GM04503 (cell line): ENCODE measurements around the gene DNAJC30.
"Not testable (repeated sequence)": the region's sequence is repeated elsewhere in the genome, so short reads cannot be mapped to it uniquely, and the experiment has no call there.

Experiments
- DNase-seq: peaks from one replicate; pipeline ENCODE4 v3.0.0-alpha.2; 2012; ENCODE audit warnings: low read depth

DNAJC30 gene

DNA sequence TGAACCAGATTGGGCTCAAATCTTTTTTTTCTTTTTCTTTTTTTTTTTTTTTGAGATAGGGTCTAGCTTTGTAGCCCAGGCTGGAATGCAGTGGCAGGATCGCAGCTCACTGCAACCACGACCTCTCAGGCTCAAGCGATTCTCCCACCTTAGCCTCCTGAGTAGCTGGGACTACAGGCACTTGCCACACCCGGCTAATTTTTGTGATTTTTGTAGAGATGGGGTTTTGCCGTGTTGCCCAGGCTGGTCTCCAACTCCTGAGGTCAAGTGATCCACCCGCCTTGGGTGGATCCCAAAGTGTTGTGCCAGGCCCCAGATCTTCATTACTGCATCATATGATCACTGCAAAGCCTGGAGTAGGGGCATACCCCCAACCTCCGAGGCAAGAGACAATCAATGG lies 2.8 kb downstream of the DNAJC30 start:
- no peak for DNase-seq

DNA sequence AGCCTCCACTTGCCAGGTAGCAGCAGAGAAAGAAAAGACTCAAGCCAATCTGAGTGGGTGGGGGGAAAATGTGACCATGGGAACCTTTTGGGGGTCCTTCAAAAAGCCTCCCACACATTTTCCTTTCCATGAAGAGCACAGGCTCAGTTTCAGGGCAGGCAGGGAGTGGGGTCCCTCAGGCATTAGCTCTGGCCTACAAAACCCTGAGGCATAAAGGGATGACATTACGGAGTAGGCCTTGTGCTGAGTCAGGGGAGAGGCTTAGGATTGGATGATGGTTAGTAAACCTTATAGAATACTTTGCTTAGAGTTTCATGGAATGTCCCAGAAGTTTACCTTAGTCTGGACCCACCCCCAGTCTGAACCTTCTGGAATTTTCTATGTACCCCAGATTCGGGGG lies 3.5 kb downstream of the DNAJC30 start:
- DNase-seq = no peak

DNA sequence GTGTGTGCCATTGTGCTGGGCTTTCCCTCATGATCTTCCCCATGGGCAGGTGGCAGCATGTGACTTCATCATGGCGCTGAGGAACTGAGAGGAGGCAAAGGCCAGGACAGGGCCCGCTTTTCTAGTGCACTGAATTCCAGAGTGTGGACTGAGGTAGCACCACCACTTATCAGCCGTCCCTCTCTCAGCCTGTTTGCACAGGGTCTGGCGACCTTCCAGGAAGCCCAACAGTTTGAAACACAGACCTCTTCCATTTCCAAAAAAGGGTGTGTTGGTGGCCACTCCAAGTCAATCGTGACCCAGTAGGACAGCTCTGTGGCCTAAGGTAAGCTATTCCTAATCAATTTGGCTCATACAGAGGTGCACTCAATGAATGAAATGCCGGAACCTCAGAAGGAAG lies 4.4 kb downstream of the DNAJC30 start:
- no peak for DNase-seq

DNA sequence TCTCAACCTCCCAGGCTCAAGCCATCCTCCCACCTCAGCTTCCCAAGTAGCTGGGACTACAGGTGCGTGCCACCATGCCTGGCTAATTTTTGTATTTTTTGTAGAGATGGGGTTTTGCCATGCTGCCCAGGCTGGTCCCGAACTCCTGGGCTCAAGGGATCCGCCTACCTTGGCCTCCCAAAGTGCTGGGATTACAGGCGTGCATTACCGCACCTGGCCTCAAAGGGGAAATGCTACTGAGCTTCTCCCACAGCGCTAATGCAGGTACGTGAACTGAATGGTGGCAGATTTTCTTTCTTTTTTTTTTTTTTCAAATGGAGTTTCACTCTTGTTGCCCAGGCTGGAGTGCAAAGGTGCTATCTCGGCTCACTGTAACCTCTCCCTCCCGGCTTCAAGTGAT lies 7.2 kb downstream of the DNAJC30 start:
- not testable (repeated sequence) for DNase-seq

DNA sequence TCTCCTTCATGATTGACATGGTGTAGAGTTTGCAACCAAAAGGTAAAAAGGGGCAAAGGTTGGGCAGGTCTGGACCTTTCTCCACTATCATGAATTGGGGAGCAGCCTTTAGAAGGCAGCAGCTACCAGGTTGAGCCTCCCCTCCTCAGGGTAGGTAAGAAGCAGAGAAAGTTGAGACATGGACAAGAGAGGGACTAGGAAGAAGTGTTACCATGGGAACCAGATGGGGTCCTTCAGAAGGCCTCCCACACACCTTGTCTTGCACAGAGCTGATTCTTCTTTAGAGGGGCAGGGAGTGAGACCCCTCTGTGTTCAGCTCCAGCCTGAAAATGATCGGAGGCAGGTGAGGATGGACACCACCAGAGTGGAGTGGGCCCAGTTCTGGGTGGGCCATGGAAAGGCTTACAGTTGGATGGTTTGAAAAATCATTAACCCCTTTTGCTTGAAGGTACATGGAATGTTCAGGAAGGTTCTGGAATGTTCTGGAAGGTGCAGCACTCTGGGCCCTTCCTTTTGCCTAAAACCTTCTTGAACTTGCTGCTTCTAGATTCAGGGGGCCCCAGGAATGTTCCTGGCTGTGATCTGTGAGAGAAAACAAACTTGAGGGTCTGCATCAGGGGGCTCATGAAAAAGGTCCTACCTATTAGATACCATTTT lies 8.7 kb downstream of the DNAJC30 start:
- no peak for DNase-seq

DNA sequence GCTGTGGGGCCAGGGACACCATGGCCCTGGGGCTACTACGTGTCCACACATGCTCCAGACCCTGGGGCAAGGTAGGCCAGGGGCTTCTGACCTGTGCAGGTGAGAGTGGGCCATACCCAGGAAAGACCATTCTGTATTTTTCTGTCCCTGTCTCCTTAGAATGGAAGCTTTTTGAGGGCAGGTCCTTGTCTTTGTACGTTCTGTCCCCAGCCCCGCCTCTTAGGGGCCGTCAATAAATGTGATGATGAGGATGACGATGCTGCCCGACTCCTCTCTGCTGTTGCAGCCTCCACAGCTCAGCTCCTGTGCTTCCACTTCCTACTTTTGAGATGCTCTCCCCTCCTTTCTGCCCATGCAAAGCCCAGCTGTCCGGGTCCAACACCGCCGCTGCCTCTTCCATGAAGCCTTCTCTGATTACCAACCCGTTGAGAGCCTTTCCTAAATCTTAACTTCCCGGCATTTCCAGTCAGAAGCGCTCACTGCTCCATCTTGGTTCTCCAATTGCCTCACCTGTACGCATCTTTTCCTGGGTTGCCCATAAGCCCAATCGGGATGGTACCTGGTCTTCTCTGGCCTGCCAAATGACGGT lies 11.3 kb downstream of the DNAJC30 start:
- no peak for DNase-seq

DNA sequence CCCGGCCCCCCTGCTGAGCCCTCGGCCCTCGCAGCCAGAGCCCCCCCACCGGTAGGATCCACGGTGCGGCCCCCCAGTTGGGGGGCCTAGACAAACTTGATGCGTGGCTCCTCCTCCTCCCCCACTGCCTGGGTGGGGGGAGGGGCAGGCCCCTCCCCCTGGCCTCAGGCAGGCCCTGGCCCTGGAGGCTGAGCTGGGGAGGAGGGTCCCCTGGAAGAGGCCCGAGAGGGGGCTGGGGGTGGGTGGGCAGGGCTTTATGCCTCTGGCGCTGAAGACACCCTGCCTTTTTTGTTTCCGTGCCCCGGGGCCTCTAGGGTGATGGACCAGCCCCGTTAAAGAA lies 12.0 kb downstream of the DNAJC30 start:
- no peak for DNase-seq

DNA sequence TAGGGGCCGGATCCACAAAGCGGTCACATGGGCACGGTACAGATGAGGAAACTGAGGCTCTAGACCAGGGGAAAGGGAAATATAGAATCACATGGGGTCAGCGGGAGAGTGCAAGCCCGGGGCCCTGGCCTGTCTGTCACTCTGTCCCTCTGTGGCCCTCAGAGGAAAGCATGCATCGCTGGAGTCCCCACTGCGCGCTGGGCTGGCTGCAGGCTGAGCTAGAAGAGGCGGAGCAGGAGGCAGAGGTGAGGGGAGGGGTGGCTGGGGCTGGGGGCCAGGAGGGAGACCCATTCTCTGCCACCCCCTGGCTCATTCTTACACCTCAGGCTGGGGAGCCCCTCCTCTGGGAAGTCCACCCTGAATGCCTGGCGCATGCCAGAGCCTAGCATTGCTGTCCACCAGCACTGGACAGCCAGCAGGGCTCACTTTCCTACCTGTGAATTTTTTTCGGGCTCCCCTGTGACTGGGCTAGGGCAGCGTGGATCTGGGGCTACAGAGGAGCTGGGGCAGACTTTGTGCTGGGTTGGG lies 13.3 kb downstream of the DNAJC30 start:
- no peak for DNase-seq

DNA sequence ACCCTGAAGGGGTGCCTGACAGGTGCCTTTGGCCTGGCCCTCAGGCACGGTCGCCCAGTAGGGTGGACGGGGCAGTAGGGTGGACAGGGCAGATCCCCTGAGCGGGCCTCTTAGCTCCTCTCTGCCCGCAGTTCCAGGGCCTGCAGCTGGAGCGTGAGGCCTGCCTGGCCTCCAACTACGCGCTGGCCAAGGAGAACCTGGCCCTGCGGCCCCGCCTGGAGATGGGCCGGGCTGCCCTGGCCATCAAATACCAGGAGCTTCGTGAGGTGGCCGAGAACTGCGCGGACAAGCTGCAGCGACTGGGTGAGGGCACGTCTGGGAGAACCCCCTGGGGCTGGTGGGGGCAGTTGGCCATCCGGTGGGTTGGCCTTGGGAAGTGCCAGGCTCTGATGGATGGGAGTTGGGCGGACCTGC lies 14.0 kb downstream of the DNAJC30 start:
- no peak for DNase-seq

DNA sequence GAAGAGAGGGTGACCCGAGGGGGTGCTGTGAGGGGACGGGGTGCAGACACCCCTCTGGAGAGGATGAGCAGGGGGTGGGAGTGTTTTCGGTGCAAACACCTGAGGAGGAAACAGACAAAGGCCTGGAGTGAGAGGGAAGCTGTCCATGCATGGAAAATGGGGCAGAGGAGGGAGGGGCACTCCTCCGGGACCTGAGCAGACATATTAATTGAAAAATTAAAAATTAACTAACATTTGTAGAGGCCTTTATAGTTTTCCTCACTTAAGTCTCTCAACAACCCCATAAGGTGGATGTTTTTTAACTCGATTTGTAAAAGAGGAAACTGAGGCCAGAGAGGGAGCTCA lies 14.4 kb downstream of the DNAJC30 start:
- DNase-seq = no peak

DNA sequence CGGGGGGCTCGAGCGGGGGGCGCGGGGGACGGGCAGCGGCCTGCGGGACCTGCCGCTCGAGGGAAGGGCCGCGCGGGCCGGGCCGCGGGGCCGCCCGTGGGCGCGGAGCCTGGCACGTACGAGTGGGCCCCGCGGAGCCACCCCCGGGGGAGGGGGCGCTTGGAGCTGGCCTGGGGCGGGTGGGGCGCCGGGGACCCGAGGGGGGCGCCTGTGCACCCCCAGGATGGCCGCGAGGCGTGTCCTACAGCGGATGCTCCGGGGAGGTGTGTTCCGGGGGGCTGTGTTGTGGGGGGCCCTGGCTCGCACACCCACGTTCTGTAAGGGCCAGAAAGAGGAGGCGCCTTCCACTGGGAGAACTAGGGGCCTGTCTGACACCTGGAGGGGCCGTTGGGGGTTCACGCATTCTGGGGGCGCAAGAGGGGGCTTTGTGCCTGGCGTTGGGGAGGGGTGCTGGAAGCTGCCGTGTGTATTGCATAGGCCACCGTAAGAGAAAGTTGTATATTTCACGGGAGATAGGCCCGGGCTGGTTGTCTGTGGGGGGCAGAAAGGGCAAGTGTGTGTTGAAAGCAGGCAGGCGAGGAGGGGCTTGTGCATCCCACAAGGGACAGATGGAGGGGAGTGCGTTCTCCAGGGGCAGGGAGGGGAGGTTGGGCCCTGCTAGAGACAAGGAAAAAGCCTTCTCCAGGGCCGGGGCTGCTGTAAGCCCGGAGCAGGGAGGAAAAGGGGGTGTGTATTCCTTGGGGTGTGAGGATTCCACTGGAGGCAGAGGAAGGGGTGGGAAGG lies 15.0 kb downstream of the DNAJC30 start:
- DNase-seq = no peak

DNA sequence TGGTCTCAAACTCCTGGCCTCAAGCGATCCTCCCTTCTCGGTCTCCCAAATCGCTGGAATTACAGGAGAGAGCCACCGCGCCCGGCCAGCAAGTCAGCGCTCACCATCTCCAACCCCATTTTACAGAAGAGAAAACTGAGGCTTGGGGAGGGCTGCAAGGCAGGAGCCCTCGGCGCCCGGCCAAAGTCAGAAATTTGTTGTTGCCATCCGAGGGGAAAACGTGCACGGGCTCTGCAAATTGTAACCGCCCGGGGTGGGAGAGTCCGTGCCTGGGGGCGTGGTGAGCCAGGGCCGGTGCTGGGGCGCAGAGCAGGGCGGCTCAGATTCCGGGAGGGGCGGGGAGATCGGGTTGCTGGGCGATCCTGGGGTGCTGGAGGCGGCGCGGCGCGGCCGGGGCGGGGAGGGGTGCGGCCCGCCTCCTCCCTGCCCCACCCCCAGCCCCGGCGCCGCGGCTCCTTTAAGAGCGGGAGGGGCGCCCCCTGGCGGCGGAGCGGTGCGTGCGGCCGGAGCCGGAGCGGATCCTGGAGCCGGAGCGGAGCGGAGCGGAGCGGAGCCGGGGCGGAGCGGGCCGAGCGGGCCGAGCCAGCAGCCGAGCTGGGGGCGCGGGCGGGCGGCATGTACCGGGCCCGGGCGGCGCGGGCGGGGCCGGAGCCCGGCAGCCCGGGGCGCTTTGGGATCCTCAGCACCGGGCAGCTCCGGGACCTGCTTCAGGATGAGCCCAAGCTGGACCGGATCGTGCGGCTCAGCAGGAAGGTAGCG lies 15.7 kb downstream of the DNAJC30 start, which contains the start of gene VPS37D:
Gene VPS37D (plus strand): TSS at position 488 of the 759 bp plus-strand sequence. CDS start 128 bp downstream, at position 616.
- DNase-seq = peak; percentile 24

DNA sequence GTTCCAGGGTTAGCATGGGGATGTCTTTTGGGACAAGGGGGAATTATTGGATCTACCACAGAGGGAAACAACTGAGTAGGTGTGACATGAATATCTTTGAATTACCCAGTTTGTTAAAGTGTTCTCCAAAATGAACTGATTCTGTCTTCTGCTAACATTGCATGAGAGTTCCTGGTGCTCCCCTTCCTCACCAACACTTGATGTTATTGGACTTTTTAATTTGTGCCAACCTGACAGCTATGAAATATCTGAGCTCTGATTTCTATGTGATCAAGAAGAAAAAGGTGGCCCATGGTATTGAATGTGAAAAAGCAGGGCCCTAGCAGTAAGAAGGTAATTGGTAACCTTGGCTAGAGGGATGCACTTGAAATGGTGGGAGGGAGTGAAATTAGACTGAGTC lies 20.2 kb downstream of the DNAJC30 start:
- no peak for DNase-seq

DNA sequence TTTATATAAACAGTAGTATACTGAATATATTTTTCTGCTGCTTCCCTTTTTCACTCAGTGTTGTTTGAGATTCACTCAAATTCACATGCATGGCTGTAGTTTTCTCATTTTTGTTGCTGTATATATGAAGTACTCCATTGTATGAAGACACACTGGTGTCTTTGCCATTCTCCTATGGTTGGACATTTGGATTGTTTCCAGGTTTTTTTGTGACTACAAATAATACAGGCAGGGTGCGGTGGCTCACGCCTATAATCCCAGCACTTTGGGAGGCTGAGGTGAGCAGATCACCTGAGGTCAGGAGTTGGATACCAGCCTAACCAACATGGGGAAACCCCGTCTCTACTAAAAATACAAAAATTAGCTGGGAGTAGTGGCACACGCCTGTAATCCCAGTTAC lies 22.7 kb downstream of the DNAJC30 start:
- DNase-seq = not testable (repeated sequence)

DNA sequence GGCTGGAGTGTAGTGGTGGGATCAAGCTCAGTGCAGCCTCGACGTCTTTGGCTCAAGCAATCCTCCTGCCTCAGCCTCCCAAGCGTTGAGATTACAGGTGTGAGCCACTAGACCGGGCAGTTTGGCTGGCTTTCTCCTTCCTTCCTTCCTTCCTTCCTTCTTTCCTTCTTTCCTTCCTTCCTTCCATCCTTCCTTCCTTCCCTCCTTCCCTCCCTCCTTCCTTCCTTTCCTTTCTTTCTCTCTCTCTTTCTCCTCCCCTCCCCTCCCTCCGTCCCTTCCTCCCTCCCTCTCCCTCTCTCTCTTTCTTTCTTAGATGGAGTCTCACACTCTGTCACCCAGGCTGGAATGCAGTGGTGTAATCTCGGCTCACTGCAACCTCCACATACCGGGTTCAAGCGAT lies 23.3 kb downstream of the DNAJC30 start:
- no peak for DNase-seq

DNA sequence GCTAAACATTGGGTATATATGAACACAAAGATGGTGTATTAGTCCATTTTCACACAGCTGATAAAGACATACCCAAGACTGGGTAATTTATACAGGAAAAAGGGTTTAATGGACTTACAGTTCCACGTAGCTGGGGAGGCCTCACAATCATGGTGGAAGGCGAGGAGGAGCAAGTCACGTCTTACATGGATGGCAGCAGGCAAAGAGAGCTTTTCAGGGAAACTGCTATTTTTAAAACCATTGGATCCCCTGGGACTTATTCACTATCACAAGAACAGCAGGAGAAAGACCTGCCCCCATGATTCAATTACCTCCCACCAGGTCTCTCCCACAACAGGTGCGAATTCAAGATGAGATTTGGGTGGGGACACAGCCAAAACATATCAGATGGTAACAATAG lies 27.9 kb downstream of the DNAJC30 start:
- not testable (repeated sequence) for DNase-seq

DNA sequence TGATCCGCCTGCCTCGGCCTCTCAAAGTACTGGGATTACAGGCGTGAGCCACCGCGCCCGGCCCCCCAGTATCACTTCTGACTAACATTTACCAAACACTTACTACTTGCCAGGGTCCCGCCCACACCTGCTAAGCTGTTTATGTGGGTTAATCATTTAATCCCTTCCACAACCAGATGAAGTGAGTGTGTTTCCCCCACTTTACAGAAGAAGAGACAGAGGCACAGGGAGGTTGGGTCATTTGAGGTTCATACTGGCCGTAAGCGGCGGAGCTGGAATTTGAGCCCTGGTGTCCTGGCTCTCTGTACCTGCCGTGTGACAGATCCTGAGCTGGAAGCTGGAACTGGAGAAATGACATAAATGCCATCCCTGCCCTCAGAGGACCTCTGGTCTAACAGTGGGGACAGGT lies 30.7 kb downstream of the DNAJC30 start:
- DNase-seq = no peak

DNA sequence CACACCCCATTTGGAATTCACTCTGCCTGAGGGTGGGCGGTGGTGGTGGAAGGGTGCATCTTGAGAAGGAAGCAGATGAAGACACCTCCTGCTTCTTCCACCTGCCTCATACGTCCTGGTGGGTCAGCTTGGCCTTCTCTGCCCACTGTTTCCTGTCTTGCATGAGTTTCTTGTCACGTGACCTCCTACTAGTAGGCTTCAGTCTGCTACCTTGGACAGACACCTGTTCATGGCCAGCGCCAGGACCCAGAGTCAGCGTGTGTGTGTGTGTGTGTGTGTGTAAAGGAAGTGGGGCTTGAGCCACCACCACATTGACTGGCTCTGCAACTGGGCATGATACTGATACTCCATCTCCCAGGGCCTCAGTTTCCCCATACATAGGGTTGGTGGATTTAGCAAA lies 32.7 kb downstream of the DNAJC30 start:
- no peak for DNase-seq

DNA sequence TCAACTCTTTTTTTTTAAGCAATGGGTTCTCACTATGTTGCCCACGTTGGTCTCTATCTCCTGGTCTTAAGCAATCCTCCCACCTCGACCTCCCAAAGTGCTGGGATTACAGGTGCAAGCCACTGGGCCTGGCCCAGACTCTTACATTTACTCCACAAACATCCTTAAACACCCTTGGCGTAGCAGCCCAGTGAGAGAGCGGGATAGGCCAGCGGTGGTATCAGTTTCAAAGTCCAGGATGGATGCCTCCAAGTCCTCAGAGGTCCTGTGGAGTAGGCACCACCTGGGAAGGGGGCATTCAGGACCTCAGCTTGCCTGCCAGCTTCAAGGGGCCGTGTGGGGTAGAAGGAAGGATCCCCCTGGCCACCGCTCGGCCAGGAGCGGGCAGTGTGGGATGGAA lies 33.7 kb downstream of the DNAJC30 start:
- no peak for DNase-seq

DNA sequence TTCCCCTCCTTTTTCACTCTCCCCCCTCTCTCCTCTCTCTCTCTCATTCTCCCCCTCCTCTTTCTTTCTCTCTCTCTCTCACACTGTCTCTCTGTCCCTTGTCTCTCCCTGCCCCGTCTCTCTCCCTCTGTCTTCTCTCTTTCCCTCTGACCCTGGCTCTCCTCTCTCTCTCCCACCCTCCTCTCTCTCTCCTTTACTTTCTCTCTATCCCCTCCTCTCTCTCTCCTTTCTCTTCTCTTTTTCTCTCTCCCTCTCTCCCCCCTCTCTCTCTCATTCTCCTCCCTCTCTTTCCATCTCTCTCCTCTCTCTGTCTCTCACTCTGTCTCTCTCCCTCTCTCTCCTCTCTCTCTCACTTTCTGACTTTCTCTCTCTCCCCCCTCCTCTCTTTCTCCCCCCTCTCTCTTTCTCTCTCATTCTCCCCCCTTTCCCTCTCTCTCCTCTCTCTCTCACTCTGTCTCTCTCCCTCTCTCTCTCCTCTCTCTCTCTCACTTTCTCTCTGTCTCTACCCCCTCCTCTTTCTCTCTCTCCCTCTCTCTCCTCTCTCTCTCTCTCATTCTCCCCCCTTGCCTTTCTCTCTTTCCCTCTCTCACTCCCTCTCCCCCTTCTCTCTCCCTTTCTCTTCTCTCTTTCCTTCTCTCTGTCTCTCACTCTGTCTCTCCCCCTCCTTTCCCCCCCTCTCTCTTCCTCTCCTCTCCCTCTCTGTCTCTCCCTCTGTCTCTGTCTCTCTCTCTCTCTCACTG lies 34.5 kb downstream of the DNAJC30 start:
- DNase-seq = no peak

DNA sequence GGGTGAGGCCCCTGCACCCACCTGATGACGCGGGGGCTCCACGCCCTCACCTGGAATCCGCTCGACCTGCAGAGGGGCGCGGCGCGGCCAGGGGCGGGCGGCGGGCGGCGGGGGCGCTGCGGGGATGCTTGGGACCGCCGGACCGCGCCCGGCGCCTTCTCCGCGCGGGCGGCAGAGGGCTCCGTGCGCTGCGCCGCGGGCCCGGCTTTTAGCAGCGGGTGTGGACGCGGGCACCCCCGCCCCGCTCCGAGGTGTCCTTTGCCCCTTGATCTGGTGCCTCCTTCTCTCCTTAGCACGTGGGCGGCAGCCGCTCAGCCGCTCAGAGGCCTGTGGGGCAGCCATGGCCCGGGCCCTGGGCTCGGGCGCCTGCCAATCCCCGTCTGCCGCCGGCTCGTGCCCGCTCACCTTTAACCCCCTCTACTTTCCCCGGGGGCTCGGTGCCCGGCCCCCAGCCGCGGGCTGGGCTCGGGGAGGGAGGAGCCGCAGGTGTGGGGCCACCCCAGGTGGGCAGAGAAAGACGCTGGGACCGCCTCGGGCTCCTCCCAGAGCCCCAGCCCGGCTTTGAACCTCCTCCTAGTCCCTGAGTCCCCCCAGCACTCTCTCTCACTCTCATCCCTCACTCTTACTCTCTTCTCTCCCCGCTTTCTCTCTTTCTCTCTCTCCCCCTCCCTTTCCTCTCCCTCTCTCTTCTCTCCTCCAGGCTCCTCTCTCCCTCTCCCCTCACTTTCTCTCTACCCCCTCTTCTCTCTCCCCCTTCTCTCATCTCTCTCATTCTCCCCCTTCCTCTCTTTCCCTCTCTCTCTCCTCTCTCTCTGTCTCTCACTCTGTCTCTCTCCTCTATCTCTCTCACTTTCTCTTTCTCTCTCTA lies 35.3 kb downstream of the DNAJC30 start:
- DNase-seq = no peak
